ENCODE measurements around the gene OVAAL. TPM values are rescaled to one million over a fixed set of nuclear protein-coding genes. Genes with fewer than 3 reads are reported as not detected.
A peak's percentile ranks its signal among the peaks of the same experiment; 100 is the strongest.

OVAAL gene
- total RNA-seq, 1 donor from 2014 or later = 5.3 TPM

GRCh38 chr1:180540697-180541594 is 17.8 kb upstream of the OVAAL start:
- Histone ChIP-seq H3K9me3 (replicated peaks) (no peaks in the 10 kb centered on the region), H3K27me3 (ENCODE audit: low read depth) (no peaks in the 10 kb centered on the region), H3K4me1 (peaks cover 61% of the 10 kb centered on the region), H3K36me3 (no peaks in the 10 kb centered on the region), H3K27ac (replicated peaks) (peak overlapping the region; percentile 87), H3K4me3 (peak overlapping the region; percentile 19)
- TF ChIP-seq CTCF (IDR thresholded peaks at IDR 0.05; ENCODE audit: borderline replicate concordance) = no peak
- DNase-seq = no peak
- intact Hi-C loops (cut with micrococcal nuclease) = no loop called here

GRCh38 chr1:180542113-180542837 is 16.5 kb upstream of the OVAAL start:
- TF ChIP-seq CTCF (IDR thresholded peaks at IDR 0.05; ENCODE audit: borderline replicate concordance) = no peak
- Histone ChIP-seq H3K9me3 (replicated peaks) (no peaks in the 10 kb centered on the region), H3K27me3 (ENCODE audit: low read depth) (no peaks in the 10 kb centered on the region), H3K4me1 (peaks cover 74% of the 10 kb centered on the region), H3K27ac (replicated peaks) (peak overlapping the region; percentile 87), H3K36me3 (no peaks in the 10 kb centered on the region), H3K4me3 (no peak overlapping the region)
- DNase-seq = no peak
- intact Hi-C loops (cut with micrococcal nuclease) = no loop called here

- Histone ChIP-seq H3K4me3 (no peak overlapping the region), H3K36me3 (no peaks in the 10 kb centered on the region), H3K27ac (replicated peaks) (peak overlapping the region; percentile 87), H3K9me3 (replicated peaks) (no peaks in the 10 kb centered on the region), H3K4me1 (peaks cover 79% of the 10 kb centered on the region), H3K27me3 (ENCODE audit: low read depth) (no peaks in the 10 kb centered on the region)
- no peak for DNase-seq
- TF ChIP-seq CTCF (IDR thresholded peaks at IDR 0.05; ENCODE audit: borderline replicate concordance) = no peak
- intact Hi-C loops (cut with micrococcal nuclease) = no loop called here
These were observed 16.0 kb upstream of the OVAAL start for GRCh38 chr1:180542838-180543145.

- intact Hi-C loops (cut with micrococcal nuclease) = no loop called here
- TF ChIP-seq CTCF (IDR thresholded peaks at IDR 0.05; ENCODE audit: borderline replicate concordance) = no peak
- no peak for DNase-seq
- no peaks in the 10 kb centered on the region for H3K36me3 ChIP-seq
- H3K9me3 ChIP-seq (replicated peaks) = no peaks in the 10 kb centered on the region
- H3K4me1 ChIP-seq = peaks cover 76% of the 10 kb centered on the region
- peak overlapping the region; percentile 87 for H3K27ac ChIP-seq (replicated peaks)
- no peak overlapping the region for H3K4me3 ChIP-seq
- no peaks in the 10 kb centered on the region for H3K27me3 ChIP-seq (ENCODE audit: low read depth)
These were observed 14.7 kb upstream of the OVAAL start for GRCh38 chr1:180544050-180544449.

- Histone ChIP-seq H3K4me1 (peaks cover 58% of the 10 kb centered on the region), H3K4me3 (no peak overlapping the region), H3K27ac (replicated peaks) (peak overlapping the region; percentile 78), H3K9me3 (replicated peaks) (no peaks in the 10 kb centered on the region), H3K27me3 (ENCODE audit: low read depth) (no peaks in the 10 kb centered on the region), H3K36me3 (no peaks in the 10 kb centered on the region)
- DNase-seq = no peak
- no peak for TF ChIP-seq CTCF (IDR thresholded peaks at IDR 0.05; ENCODE audit: borderline replicate concordance)
- intact Hi-C loops (cut with micrococcal nuclease) = no loop called here
These were observed 12.8 kb upstream of the OVAAL start for GRCh38 chr1:180545991-180546390.

All from left ventricle myocardium inferior (tissue), 1 donor.